PFSK-1 (cell line): ENCODE results near the gene NTM.

Source experiments
- POLR2AphosphoS5 ChIP-seq: IDR thresholded peaks from 2 replicates; pipeline ENCODE4 v1.6.1; 2012; ENCODE audit warnings: low read depth, mild to moderate bottlenecking, control low read depth, low read length, moderate library complexity
- TF ChIP-seq, protein P1 (sequence below), 2 experiments: IDR thresholded peaks; 2 replicates each; pipeline versions ENCODE4 v1.6.1 to v1.8.0; 2011 to 2012; ENCODE audit warnings: low read depth in 2 of 2, low read length in 2 of 2, control low read depth in 1 of 2, inconsistent platforms in 1 of 2, mild to moderate bottlenecking in 1 of 2, moderate library complexity in 1 of 2; ENCODE audit not compliant: insufficient read depth in 1 of 2

GRCh38 chr11:131430473-131431208 lies 60.2 kb downstream of the NTM start:
- TF ChIP-seq, protein P1, sequence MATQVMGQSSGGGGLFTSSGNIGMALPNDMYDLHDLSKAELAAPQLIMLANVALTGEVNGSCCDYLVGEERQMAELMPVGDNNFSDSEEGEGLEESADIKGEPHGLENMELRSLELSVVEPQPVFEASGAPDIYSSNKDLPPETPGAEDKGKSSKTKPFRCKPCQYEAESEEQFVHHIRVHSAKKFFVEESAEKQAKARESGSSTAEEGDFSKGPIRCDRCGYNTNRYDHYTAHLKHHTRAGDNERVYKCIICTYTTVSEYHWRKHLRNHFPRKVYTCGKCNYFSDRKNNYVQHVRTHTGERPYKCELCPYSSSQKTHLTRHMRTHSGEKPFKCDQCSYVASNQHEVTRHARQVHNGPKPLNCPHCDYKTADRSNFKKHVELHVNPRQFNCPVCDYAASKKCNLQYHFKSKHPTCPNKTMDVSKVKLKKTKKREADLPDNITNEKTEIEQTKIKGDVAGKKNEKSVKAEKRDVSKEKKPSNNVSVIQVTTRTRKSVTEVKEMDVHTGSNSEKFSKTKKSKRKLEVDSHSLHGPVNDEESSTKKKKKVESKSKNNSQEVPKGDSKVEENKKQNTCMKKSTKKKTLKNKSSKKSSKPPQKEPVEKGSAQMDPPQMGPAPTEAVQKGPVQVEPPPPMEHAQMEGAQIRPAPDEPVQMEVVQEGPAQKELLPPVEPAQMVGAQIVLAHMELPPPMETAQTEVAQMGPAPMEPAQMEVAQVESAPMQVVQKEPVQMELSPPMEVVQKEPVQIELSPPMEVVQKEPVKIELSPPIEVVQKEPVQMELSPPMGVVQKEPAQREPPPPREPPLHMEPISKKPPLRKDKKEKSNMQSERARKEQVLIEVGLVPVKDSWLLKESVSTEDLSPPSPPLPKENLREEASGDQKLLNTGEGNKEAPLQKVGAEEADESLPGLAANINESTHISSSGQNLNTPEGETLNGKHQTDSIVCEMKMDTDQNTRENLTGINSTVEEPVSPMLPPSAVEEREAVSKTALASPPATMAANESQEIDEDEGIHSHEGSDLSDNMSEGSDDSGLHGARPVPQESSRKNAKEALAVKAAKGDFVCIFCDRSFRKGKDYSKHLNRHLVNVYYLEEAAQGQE (IDR thresholded peaks at IDR 0.05; ENCODE audit: insufficient read depth in 1 of 2, low read depth in 2 of 2, low read length in 2 of 2): no peak
- no peak for TF ChIP-seq POLR2AphosphoS5
